Endometrial microvascular endothelial cells (primary cell): Measurements from ENCODE around the gene LRP2. TPM values are rescaled to one million over a fixed set of nuclear protein-coding genes. Genes with fewer than 3 reads are reported as not detected.

Experiments used
- in situ Hi-C: cut with HindIII; loops from 2 replicates; pipeline ENCODE4 v1.10.0; 2017; ENCODE audit warnings: low sequenced_read_pairs, low pct_unique_long_range_greater_than_20kb; ENCODE audit errors: inconsistent ontology term
- total RNA-seq: library from RNA; depleted of rRNA; stranded (reverse); fragments of >200 nt; gene quantifications from one replicate; pipeline ENCODE4 v1.2.3, GENCODE V29; 2015; ENCODE audit errors: inconsistent ontology term

Gene LRP2
- total RNA-seq, 1 donor from 2014 or later = not detected

GRCh38 chr2:169081551-169081950 lies 280.8 kb downstream of the LRP2 start:
- in situ Hi-C loops = no loop called here

GRCh38 chr2:169080250-169081069 lies 281.9 kb downstream of the LRP2 start:
- in situ Hi-C loops = no loop called here

- in situ Hi-C loops = no loop called here
Measured at GRCh38 chr2:169077674-169078240, 284.6 kb downstream of the LRP2 start.

Other genes starting within 250 kb of the LRP2 start
- 3.1 TPM for gene BBS5, start 117.0 kb upstream of the LRP2 start, total RNA-seq
- not detected for gene KLHL41, start 147.2 kb upstream of the LRP2 start, total RNA-seq
- gene FASTKD1, start 211.3 kb upstream of the LRP2 start, total RNA-seq = 24.0 TPM
- gene PPIG, start 221.8 kb upstream of the LRP2 start, total RNA-seq = 18.2 TPM